HG02610 (cell line): ENCODE results near the gene ADCY6.
A peak's percentile ranks its signal among the peaks of the same experiment; 100 is the strongest.
"Not testable (repeated sequence)": the region's sequence is repeated elsewhere in the genome, so short reads cannot be mapped to it uniquely, and the experiment has no call there.

ENCODE experiments used
- ATAC-seq: cut with Tn5 transposase; IDR thresholded peaks from one replicate; pipeline ENCODE4 v1.9.1; 2021; ENCODE audit warnings: mild to moderate bottlenecking, moderate library complexity; ENCODE audit not compliant: unreplicated experiment

ADCY6 gene

GRCh38 chr12:48764521-48764920 is 24.4 kb downstream of the ADCY6 start:
- no peak for ATAC-seq

GRCh38 chr12:48758737-48759136 is 30.2 kb downstream of the ADCY6 start:
- ATAC-seq = no peak

- ATAC-seq = no peak
These were observed 30.7 kb downstream of the ADCY6 start for GRCh38 chr12:48758186-48758585.

- no peak for ATAC-seq
These were observed 38.0 kb downstream of the ADCY6 start for GRCh38 chr12:48750769-48751356.

GRCh38 chr12:48750215-48750614 is 38.7 kb downstream of the ADCY6 start:
- no peak for ATAC-seq

- no peak for ATAC-seq
These were observed 44.5 kb downstream of the ADCY6 start for GRCh38 chr12:48744251-48745008.

GRCh38 chr12:48739618-48740269 is 49.1 kb downstream of the ADCY6 start:
- ATAC-seq = no peak

GRCh38 chr12:48736456-48736855 is 52.4 kb downstream of the ADCY6 start:
- no peak for ATAC-seq

- no peak for ATAC-seq
These were observed 60.1 kb downstream of the ADCY6 start for GRCh38 chr12:48728807-48729206.

- ATAC-seq = not testable (repeated sequence)
These were observed 68.2 kb downstream of the ADCY6 start for GRCh38 chr12:48720737-48721136.

- not testable (repeated sequence) for ATAC-seq
These were observed 68.7 kb downstream of the ADCY6 start for GRCh38 chr12:48720171-48720570.

GRCh38 chr12:48719002-48719401 is 69.9 kb downstream of the ADCY6 start:
- not testable (repeated sequence) for ATAC-seq

- ATAC-seq = no peak
These were observed 71.6 kb downstream of the ADCY6 start for GRCh38 chr12:48717252-48717695.

GRCh38 chr12:48716493-48717251 is 72.2 kb downstream of the ADCY6 start, which contains the start of gene CCNT1:
CCNT1 (minus strand) TSS chr12:48716707; CDS start chr12:48716675, 32 bp downstream.
- ATAC-seq = peak; percentile 96
